GM12892 (cell line): ENCODE results near the gene PAMR1.

ENCODE experiments used
- DNase-seq: peaks from one replicate; pipeline ENCODE4 v3.0.0; 2011; ENCODE audit not compliant: insufficient read length
- FAIRE-seq: peaks from 2 replicates; lab custom pipeline; 2011; peaks lifted over from hg19 to GRCh38; lab: Jason Lieb, UNC
- POLR2A ChIP-seq: IDR thresholded peaks from 2 replicates; pipeline ENCODE4 v1.6.1; 2011; ENCODE audit warnings: low read depth, low read length, control low read depth
- POLR2AphosphoS5 ChIP-seq: IDR thresholded peaks from 2 replicates; pipeline ENCODE4 v1.6.1; 2011; ENCODE audit warnings: low read depth, low read length, control low read depth
- TAF1 ChIP-seq: IDR thresholded peaks from 2 replicates; pipeline ENCODE4 v1.6.1; 2011; ENCODE audit warnings: low read depth, mild to moderate bottlenecking, control low read depth, low read length, borderline replicate concordance

PAMR1 gene

GRCh38 chr11:35412285-35412684 lies 113.1 kb downstream of the PAMR1 start:
- DNase-seq, result no peak
- TF ChIP-seq TAF1 (no peak), POLR2A (no peak), POLR2AphosphoS5 (no peak)
- FAIRE-seq, result peak; percentile 58

DNA sequence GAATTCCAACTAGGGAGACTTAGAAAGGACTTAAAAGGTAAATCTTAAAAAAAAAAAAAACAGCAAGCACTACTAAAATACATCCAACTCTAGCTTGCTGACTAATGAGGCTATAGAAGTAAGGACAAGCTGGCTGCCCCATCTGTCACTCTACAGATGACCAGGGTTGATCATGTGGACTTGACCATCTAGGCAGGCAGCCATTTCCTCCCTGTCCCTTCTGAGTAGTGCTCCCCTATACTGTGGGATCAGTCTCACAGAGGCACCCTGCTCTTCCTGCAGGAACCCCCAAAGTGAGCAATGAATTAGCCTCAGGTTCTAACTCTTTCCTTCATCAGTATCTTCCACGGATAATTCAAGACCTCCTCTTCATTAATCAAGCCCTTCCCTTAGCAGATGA lies 118.4 kb downstream of the PAMR1 start:
- no peak for DNase-seq
- no peak for FAIRE-seq
- TF ChIP-seq TAF1 (no peak), POLR2AphosphoS5 (no peak), POLR2A (no peak)

DNA sequence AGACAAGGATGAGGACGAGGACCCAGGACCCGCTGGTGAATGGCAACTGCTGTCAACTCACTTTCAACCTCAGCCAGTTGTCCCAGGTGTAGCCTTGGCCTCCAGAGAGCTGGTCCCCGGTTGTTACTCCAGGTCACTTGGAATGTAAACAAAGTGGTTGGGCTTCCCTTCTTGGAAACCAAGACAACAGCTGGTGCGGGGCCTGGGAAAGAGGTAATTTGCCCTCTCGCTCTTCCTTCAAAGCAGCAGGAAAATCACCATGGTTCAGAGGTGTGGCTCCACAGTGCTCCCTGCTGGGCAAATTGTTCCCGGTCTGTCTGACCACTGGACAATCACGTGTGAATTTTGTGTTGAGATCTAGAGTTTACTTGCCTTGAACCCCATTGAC lies 121.0 kb downstream of the PAMR1 start:
- DNase-seq, result no peak
- FAIRE-seq, result peak; percentile 60
- TF ChIP-seq POLR2AphosphoS5 (no peak), POLR2A (no peak), TAF1 (no peak)

GRCh38 chr11:35403765-35404387 lies 121.5 kb downstream of the PAMR1 start:
- TF ChIP-seq POLR2A (no peak), POLR2AphosphoS5 (no peak), TAF1 (no peak)
- no peak for FAIRE-seq
- DNase-seq, result no peak

DNA sequence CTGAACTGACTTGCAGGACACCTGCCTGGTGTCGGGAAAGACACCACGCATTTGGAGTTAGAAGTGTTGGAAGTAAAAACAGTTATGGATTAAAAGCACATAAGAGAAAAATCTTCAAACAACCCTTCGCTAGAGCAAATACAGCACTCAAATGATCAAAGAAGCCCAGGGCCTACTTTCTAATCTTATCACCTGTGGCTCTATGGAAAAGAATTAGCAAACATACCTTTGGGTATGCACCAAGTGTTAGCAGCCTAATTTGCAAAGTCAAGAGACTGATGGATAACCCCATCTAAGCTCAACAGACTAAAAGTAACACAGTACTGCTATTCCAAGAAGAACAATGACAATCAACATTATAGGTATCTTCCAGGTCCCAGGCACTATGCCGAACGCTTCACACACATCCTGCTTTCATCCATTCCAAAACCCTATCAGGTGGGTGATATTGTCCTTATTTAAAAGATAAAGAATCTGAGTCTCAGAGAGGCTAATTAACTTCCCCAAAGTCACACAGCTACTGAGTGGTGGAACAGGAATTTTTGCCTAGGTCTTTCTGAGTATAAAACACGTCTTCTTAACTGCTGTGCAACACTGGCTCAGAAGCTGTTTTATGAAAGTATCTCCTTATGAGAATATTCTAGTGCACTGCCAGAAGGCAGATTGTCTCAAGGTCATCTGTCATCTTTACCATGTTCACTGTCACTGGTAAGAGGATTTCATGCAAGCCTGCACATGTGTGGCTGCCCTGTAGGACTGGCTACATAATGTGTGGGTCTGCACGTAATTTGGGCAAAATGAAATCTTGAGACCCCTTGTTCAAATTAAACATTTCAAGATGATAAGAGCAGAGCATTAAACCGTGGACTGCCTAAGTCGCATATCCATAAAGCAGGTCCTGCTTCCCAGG lies 122.4 kb downstream of the PAMR1 start:
- FAIRE-seq (peak; percentile 73), DNase-seq (no peak)
- TF ChIP-seq POLR2AphosphoS5, result no peak
- TF ChIP-seq TAF1, result no peak
- TF ChIP-seq POLR2A, result no peak

- TF ChIP-seq POLR2AphosphoS5 (no peak), TAF1 (no peak), POLR2A (no peak)
- FAIRE-seq, result no peak
- DNase-seq, result no peak
These were observed 126.5 kb downstream of the PAMR1 start for GRCh38 chr11:35398881-35399280.

GRCh38 chr11:35394941-35395340 lies 130.5 kb downstream of the PAMR1 start:
- no peak for FAIRE-seq
- TF ChIP-seq POLR2A (no peak), TAF1 (no peak), POLR2AphosphoS5 (no peak)
- no peak for DNase-seq

DNA sequence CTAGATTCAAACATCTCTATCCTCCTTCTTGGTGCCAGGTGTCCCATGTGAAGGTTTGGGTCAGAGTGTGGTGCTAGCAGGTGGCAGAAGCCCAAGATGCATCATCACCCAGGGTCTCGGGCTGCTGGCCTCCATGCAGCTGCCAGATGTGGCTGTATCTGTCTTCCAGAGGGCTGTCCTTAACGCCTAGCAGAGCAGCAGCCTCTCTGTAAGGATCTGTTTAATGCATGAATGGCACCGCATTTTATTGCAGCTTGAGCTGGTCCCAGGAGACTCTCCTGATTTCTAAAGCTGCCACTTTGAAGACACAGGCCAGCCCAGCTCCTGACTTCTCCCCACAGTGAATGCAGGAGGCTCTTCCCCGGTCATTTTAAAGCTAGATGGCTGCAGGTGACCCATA lies 132.3 kb downstream of the PAMR1 start:
- TF ChIP-seq POLR2A, result no peak
- DNase-seq (no peak), FAIRE-seq (no peak)

DNA sequence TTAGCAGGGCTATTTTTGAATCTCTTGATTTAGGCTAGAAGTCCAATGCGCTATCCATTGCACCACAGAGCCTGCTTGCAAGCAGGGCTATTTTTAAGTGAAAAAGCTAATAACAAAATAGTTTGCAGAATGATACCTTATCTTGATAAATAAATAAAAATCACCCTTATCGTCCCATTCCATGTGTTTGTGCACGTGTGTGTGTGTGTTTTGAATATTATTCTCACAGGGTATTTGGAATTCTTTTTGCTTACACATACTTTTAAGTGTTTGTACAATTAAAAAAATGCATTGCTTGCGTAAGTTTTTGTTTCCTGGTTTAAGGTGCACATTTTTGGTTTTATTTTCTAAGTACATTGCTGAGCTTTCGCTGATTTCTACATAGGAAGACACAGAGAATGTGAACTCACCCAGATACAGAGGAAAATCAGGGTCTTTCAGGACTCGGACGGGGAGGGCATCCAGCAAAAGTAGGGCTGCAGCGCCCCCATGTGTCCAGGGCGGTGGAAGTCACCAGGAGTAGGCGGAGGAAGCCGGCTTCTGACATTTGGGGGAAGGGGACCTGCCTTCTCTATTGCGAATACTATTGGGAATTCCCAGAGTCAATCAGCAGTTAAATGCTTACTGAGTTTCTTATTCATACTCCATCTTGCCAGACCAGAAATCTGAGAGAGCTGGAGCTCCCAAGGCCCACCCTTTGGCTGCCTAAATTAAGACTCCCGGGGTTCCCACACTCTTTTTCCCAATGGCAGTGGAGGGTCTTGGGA lies 133.3 kb downstream of the PAMR1 start:
- DNase-seq (peak; percentile 42), FAIRE-seq (peak; percentile 95)
- TF ChIP-seq TAF1 (no peak), POLR2AphosphoS5 (no peak), POLR2A (no peak)

GRCh38 chr11:35390737-35391682 lies 134.4 kb downstream of the PAMR1 start:
- DNase-seq (no peak), FAIRE-seq (peak; percentile 93)
- TF ChIP-seq POLR2A (no peak), POLR2AphosphoS5 (no peak), TAF1 (no peak)
